HUES48 (cell line): ENCODE measurements around the gene PRR23A.

Experiments used
- H3K27ac ChIP-seq: one replicate; pipeline ENCODE4 v1.7.0; 2013; ENCODE audit warnings: low read depth, low read length, inconsistent platforms
- H3K27me3 ChIP-seq: 2 replicates; pipeline ENCODE4 v1.6.1; 2013; ENCODE audit warnings: mild to moderate bottlenecking, low read length; ENCODE audit not compliant: control insufficient read depth, insufficient read depth
- H3K36me3 ChIP-seq: 2 replicates; pipeline ENCODE4 v1.6.1; 2013; ENCODE audit warnings: low read length; ENCODE audit not compliant: control insufficient read depth, insufficient read depth
- H3K4me1 ChIP-seq: 2 replicates; pipeline ENCODE4 v1.6.1; 2013; ENCODE audit warnings: mild to moderate bottlenecking, low read length; ENCODE audit not compliant: control insufficient read depth, insufficient read depth
- H3K4me3 ChIP-seq: 2 replicates; pipeline ENCODE4 v1.5.1; 2013; ENCODE audit warnings: mild to moderate bottlenecking, low read depth, low read length
- H3K9ac ChIP-seq: 2 replicates; pipeline ENCODE4 v1.6.1; 2013; ENCODE audit warnings: mild to moderate bottlenecking, low read depth, low read length, moderate library complexity
- H3K9me3 ChIP-seq: 2 replicates; pipeline ENCODE4 v1.6.1; 2013; ENCODE audit warnings: low read length; ENCODE audit not compliant: control insufficient read depth, insufficient read depth

The PRR23A gene

GRCh38 chr3:138971766-138972320, 34.2 kb downstream of the PRR23A start:
- Histone ChIP-seq H3K4me3 (no peak overlapping the region), H3K27ac (no peak overlapping the region), H3K9ac (no peak overlapping the region), H3K36me3 (no peaks in the 10 kb centered on the region), H3K27me3 (no peaks in the 10 kb centered on the region), H3K4me1 (no peaks in the 10 kb centered on the region), H3K9me3 (no peaks in the 10 kb centered on the region)

DNA sequence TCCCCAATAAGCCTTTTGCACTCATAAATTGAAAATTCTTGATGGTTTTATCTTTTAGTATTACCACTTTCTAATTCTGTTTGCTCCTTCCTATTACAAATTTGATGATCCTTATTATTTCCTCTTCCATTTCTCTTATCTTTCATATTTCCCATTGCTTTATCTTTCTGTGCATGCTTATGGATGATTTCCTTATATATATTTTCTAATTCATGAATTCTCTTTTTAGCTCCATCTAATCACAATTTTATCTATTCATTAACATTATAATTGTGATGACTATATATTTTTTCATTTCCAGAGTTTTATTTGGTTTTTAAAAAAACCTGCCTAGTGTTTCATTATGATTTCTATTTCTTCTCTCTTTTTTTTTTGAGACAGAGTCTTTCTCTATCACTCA, 41.1 kb downstream of the PRR23A start:
- H3K9me3 ChIP-seq, result no peaks in the 10 kb centered on the region
- H3K9ac ChIP-seq, result no peak overlapping the region
- H3K4me1 ChIP-seq, result no peaks in the 10 kb centered on the region
- H3K36me3 ChIP-seq, result no peaks in the 10 kb centered on the region
- no peak overlapping the region for H3K27ac ChIP-seq
- peaks cover 4% of the 10 kb centered on the region; the same call in 1 of the 2 replicates for H3K27me3 ChIP-seq
- no peak overlapping the region for H3K4me3 ChIP-seq

GRCh38 chr3:138964264-138964663, 41.8 kb downstream of the PRR23A start:
- Histone ChIP-seq H3K9ac (no peak overlapping the region), H3K27ac (no peak overlapping the region), H3K36me3 (no peaks in the 10 kb centered on the region)

GRCh38 chr3:138962854-138963560, 43.1 kb downstream of the PRR23A start:
- H3K36me3 ChIP-seq, result no peaks in the 10 kb centered on the region
- no peak overlapping the region for H3K4me3 ChIP-seq
- no peak overlapping the region for H3K27ac ChIP-seq
- H3K9ac ChIP-seq, result no peak overlapping the region
- H3K4me1 ChIP-seq, result no peaks in the 10 kb centered on the region
- no peaks in the 10 kb centered on the region for H3K9me3 ChIP-seq
- H3K27me3 ChIP-seq, result peaks cover 4% of the 10 kb centered on the region; the same call in 1 of the 2 replicates

More at GRCh38 chr3:138964264-138964663, 41.8 kb downstream of the PRR23A start:
- peaks cover 4% of the 10 kb centered on the region; the same call in 1 of the 2 replicates for H3K27me3 ChIP-seq
- H3K4me3 ChIP-seq, result no peak overlapping the region
- H3K4me1 ChIP-seq, result no peaks in the 10 kb centered on the region
- H3K9me3 ChIP-seq, result no peaks in the 10 kb centered on the region

DNA sequence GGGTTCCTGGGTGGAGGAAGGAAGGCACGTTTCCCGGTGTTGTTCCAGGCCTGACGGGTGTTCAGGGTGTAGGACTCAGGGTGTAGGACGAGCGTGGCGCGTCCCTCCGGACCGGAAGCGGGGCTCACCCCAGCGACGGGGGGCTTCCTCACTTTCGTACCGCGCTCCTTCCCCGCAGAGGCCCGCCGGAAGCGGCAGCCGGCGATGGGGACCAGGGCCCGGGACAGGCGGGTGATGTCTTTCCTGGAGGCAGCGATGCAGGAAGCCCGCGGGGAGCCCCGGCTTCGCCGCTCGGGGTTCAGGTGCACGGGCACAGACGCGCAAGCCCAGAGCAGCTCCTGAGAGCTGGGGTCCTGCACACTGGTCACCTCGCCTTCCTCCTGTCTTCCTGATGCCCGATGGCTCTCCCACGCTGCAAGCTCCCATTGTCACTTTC, 45.6 kb downstream of the PRR23A start:
- no peak overlapping the region for H3K9ac ChIP-seq
- no peak overlapping the region for H3K27ac ChIP-seq
- peaks cover 10% of the 10 kb centered on the region for H3K27me3 ChIP-seq
- no peaks in the 10 kb centered on the region for H3K9me3 ChIP-seq
- no peaks in the 10 kb centered on the region for H3K4me1 ChIP-seq
- H3K36me3 ChIP-seq, result no peaks in the 10 kb centered on the region
- H3K4me3 ChIP-seq, result no peak overlapping the region
